Natural killer cell (primary cell): ENCODE data around the gene KCNJ18. TPM values are rescaled to one million over a fixed set of nuclear protein-coding genes. Genes with fewer than 3 reads are reported as not detected.
"Not testable (repeated sequence)": the region's sequence is repeated elsewhere in the genome, so short reads cannot be mapped to it uniquely, and the experiment has no call there.

Experiments used
- ATAC-seq, 3 donors: fragments of 150-1000 bp in 2 of 3; fragments of 200-7000 bp in 1 of 3; cut with Tn5 transposase; 1 replicate in 1 of 3; 2 replicates in 2 of 3; pipeline ENCODE4 v1.10.0; 2021; ENCODE audit warnings: mild to moderate bottlenecking in 2 of 3, moderate library complexity in 2 of 3
- DNase-seq, 2 donors: peaks; one replicate each; pipeline versions ENCODE4 v3.0.0 to v3.0.0-alpha.2; 2013 to 2021; ENCODE audit warnings: mixed read lengths in 1 of 2
- H3K27ac ChIP-seq: one replicate; pipeline ENCODE4 v1.5.1; 2013; ENCODE audit warnings: mild to moderate bottlenecking, low read length
- H3K27me3 ChIP-seq: one replicate; pipeline ENCODE4 v1.6.1; 2013; ENCODE audit warnings: low read length; ENCODE audit not compliant: control insufficient read depth, insufficient read depth
- H3K36me3 ChIP-seq: one replicate; pipeline ENCODE4 v1.6.1; 2013; ENCODE audit warnings: low read length; ENCODE audit not compliant: control insufficient read depth, insufficient read depth
- H3K4me1 ChIP-seq: one replicate; pipeline ENCODE4 v1.6.1; 2013; ENCODE audit warnings: low read length; ENCODE audit not compliant: control insufficient read depth, insufficient read depth
- H3K4me3 ChIP-seq: one replicate; pipeline ENCODE4 v1.5.1; 2013; ENCODE audit warnings: low read length
- H3K9me3 ChIP-seq: one replicate; pipeline ENCODE4 v1.6.1; 2013; ENCODE audit warnings: low read length; ENCODE audit not compliant: control insufficient read depth, insufficient read depth
- H3K27ac Mint-ChIP-seq, 2 donors: one replicate each; pipeline ENCODE4 v1.8.0; 2022; ENCODE audit warnings: mild to moderate bottlenecking in 2 of 2, mixed read lengths in 2 of 2, moderate library complexity in 1 of 2
- H3K27me3 Mint-ChIP-seq, 2 donors: one replicate each; pipeline ENCODE4 v1.8.0; 2022; ENCODE audit warnings: low read depth in 2 of 2, mixed read lengths in 2 of 2
- H3K36me3 Mint-ChIP-seq: one replicate; pipeline ENCODE4 v1.8.0; 2022; ENCODE audit warnings: mixed read lengths
- H3K4me1 Mint-ChIP-seq, 2 donors: one replicate each; pipeline ENCODE4 v1.8.0; 2022; ENCODE audit warnings: mixed read lengths in 2 of 2
- H3K4me3 Mint-ChIP-seq: one replicate; pipeline ENCODE4 v1.8.0; 2022; ENCODE audit warnings: mild to moderate bottlenecking, moderate library complexity, mixed read lengths
- H3K9me3 Mint-ChIP-seq, 2 donors: one replicate each; pipeline ENCODE4 v1.8.0; 2022; ENCODE audit warnings: mixed read lengths in 2 of 2
- WGBS: methylation state at CpG from one replicate; pipeline ENCODE4 v1.1.7; 2013; ENCODE audit warnings: missing lambda C conversion rate; ENCODE audit not compliant: insufficient coverage; 5-methylcytosine and 5-hydroxymethylcytosine counted together
- intact Hi-C: fragments of 100-400 bp; cut with micrococcal nuclease; formaldehyde crosslinking; loops from one replicate; pipeline ENCODE4 v1.14.2; 2022
- total RNA-seq, 4 donors: library from RNA; stranded (reverse); fragments of 120-200 nt in 1 of 4; gene quantifications; one replicate each; pipeline versions ENCODE4 v1.2.3 to v1.2.4, GENCODE V29; 2013 to 2022
- TF ChIP-seq, protein P1 (sequence below): fragments of 200-600 bp; IDR thresholded peaks from one replicate; pipeline ENCODE4 v1.8.0; 2022; ENCODE audit warnings: antibody characterized with exemption

Gene KCNJ18
- total RNA-seq, 3 donors from 2014 or later (not counting 1 experiment from before 2014, with no cell fraction given): not detected

DNA sequence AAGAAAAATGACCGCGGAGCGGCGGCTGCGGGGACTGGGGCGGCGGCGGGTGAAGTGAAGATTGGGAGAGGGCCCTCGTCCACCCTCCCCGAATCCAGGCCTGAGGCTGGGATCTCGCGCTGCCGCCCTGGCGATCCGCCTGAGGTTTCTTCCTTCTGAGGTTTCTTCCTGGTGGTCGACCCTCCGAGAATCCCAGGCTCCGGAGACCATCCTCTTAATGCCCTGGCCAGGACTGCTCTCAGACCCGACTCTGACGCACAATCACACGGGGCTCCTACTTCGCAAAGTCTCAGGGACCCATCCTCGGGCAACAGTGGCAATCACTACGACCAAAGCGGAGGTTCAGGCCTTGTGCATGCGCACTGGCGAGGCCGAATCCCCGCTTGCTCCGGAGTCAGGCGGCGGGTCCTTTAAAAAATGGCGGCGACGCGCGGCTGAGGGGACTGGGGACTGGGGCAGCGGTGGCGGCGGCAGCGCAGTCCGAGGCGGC, 18.0 kb upstream of the KCNJ18 start:
- no peak overlapping the region for H3K4me3 ChIP-seq
- no peak overlapping the region for H3K27ac ChIP-seq
- peaks cover 0 to 3% of the 10 kb centered on the region in 2 donors for H3K4me1 Mint-ChIP-seq
- H3K9me3 Mint-ChIP-seq: peaks cover 5 to 14% of the 10 kb centered on the region in 2 donors
- H3K9me3 ChIP-seq: peaks cover 8% of the 10 kb centered on the region
- H3K4me1 ChIP-seq: no peaks in the 10 kb centered on the region
- 92% methylated on average over 43 of the region's 43 CpGs for WGBS
- no peak for DNase-seq
- no peak overlapping the region for H3K4me3 Mint-ChIP-seq
- ATAC-seq: no peak
- no peaks in the 10 kb centered on the region for H3K27me3 ChIP-seq
- H3K36me3 Mint-ChIP-seq: peaks cover 13% of the 10 kb centered on the region
- TF ChIP-seq, protein P1, sequence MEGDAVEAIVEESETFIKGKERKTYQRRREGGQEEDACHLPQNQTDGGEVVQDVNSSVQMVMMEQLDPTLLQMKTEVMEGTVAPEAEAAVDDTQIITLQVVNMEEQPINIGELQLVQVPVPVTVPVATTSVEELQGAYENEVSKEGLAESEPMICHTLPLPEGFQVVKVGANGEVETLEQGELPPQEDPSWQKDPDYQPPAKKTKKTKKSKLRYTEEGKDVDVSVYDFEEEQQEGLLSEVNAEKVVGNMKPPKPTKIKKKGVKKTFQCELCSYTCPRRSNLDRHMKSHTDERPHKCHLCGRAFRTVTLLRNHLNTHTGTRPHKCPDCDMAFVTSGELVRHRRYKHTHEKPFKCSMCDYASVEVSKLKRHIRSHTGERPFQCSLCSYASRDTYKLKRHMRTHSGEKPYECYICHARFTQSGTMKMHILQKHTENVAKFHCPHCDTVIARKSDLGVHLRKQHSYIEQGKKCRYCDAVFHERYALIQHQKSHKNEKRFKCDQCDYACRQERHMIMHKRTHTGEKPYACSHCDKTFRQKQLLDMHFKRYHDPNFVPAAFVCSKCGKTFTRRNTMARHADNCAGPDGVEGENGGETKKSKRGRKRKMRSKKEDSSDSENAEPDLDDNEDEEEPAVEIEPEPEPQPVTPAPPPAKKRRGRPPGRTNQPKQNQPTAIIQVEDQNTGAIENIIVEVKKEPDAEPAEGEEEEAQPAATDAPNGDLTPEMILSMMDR: no peak
- peaks cover 0 to 3% of the 10 kb centered on the region in 2 donors for H3K27me3 Mint-ChIP-seq
- no peak overlapping the region for H3K27ac Mint-ChIP-seq
- intact Hi-C loops: no loop called here
- no peaks in the 10 kb centered on the region for H3K36me3 ChIP-seq

DNA sequence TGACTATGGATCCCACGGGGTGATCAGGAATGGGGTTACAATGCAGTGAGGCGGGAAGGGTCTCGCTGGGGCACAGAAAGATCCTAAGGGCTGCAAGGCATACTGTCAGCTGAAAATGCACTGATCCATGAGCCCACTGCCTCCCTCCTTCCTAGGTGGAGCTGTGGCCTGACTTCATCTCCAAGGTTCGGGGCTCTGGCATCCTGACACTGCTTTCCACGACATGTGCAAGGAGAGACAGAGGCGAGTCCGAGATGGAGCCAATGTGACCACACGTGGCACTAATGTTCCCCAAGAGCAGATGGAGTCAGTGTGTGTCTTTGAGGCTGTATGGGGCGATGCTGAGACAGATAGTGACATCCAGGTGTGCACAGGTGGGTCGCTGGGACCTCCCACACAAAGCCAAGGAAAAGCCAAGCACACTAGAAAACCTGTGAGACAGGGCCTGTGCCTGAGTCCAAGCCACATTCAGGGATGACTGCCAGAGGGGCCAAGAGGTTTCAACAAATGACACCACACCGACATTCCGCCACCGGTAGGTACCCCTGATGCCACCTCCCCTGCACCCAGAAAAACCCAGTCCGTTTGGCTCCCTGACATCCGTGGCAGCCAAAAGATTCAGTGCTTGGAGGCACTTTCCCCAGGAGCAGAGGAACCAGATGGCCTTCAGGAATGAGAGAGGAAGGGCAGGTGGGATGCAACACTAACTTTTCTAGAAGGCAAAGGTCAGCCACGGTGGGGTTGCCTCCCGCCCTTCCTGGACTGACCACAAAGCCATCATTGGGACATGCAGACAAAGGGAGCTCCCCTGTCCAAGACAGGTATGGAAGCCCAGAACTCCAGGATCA, 17.2 kb upstream of the KCNJ18 start:
- intact Hi-C loops: not testable (repeated sequence)

DNA sequence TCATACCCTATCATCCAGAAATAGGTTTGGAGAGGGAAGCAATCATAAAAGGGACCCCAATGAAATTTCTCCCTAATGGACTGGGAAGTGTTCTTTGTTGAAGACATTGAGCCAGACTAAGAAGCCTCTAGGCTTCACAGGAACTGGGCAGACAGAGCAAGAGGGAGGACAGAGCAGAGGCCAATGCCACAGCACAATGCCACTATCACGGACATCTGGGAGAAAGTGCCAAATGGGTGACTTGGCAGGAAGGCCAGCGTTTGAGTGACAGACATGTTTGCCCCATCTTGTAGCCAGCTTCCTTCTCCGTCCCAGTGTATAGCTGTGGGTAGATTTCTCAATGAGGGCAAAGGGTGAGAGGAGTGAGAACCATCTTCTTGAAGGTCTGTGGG, 16.6 kb upstream of the KCNJ18 start:
- DNase-seq, H3K36me3 ChIP-seq, H3K4me1 Mint-ChIP-seq, H3K9me3 ChIP-seq, H3K27ac Mint-ChIP-seq, H3K4me3 Mint-ChIP-seq, ATAC-seq, intact Hi-C loops, H3K4me3 ChIP-seq, H3K27me3 Mint-ChIP-seq, H3K27me3 ChIP-seq, H3K27ac ChIP-seq, H3K4me1 ChIP-seq: not testable (repeated sequence)
- Mint-ChIP-seq H3K36me3 (peaks cover 13% of the 10 kb centered on the region), H3K9me3 (peaks cover 5 to 14% of the 10 kb centered on the region in 2 donors)
- WGBS: 89% methylated on average over 3 of the region's 3 CpGs

More for the DNA sequence above, 17.2 kb upstream of the KCNJ18 start:
- H3K27me3 ChIP-seq, H3K4me1 ChIP-seq, DNase-seq, ATAC-seq, H3K27ac Mint-ChIP-seq, H3K27me3 Mint-ChIP-seq, H3K36me3 ChIP-seq, H3K4me1 Mint-ChIP-seq, H3K4me3 ChIP-seq, H3K4me3 Mint-ChIP-seq, H3K9me3 ChIP-seq, H3K27ac ChIP-seq: not testable (repeated sequence)
- WGBS: 79% methylated on average over 17 of the region's 17 CpGs
- H3K9me3 Mint-ChIP-seq: peaks cover 5 to 14% of the 10 kb centered on the region in 2 donors
- H3K36me3 Mint-ChIP-seq: peaks cover 13% of the 10 kb centered on the region

DNA sequence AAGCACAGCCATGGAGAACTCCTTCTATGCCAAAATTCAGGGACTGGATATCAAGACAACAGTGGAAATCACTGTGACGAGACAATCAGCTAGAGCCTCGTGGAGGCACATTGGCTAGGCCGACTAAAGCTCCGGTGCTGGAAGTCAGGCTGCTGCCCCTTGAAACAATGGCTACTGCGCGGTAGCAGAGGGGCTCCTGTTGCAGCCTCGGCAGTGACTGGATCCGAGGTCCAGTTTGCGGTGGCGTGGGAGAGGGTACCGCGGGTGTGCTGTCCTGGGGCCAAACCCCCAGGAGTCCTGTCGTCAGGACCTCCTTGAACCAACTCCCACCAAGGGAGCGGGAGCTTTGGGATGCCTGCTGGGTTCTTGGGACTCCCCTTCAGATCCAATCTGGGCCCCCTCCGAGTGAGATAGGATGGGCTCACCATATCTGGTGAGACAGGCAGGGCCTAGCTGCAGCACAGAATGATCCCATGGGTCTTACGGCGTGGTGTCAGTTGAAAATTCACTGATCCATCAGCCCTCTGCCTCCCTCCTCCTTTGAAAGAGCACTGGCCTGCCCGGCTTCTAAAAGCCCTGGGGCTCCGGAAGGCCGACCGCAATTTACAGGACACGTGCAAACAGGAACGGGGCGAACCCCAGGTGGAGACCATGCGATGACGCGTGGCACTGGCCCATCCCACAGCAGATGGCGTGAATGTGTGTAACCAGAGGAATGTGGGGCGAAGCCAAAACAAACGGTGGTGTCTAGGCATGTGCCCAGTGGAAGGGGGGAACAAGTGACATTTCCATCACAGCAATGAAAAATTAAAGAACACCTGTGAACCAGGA, 15.8 kb upstream of the KCNJ18 start:
- no peak overlapping the region for H3K4me3 ChIP-seq
- Mint-ChIP-seq H3K36me3 (peaks cover 13% of the 10 kb centered on the region), H3K27me3 (peaks cover 0 to 3% of the 10 kb centered on the region in 2 donors), H3K4me1 (peaks cover 0 to 3% of the 10 kb centered on the region in 2 donors), H3K27ac (no peak overlapping the region), H3K4me3 (no peak overlapping the region), H3K9me3 (peaks cover 5 to 14% of the 10 kb centered on the region in 2 donors)
- no peak for ATAC-seq
- no peaks in the 10 kb centered on the region for H3K27me3 ChIP-seq
- H3K27ac ChIP-seq: no peak overlapping the region
- 85% methylated on average over 30 of the region's 30 CpGs for WGBS
- intact Hi-C loops: no loop called here
- no peaks in the 10 kb centered on the region for H3K36me3 ChIP-seq
- peaks cover 8% of the 10 kb centered on the region for H3K9me3 ChIP-seq
- H3K4me1 ChIP-seq: no peaks in the 10 kb centered on the region
- DNase-seq: no peak
- TF ChIP-seq, protein P1: no peak
